Esophagus squamous epithelium (tissue), 4 donors: Measurements from ENCODE around the gene GPR35.

Source experiments
- POLR2A ChIP-seq, 4 donors: fragments of 450-650 bp; IDR thresholded peaks; one replicate each; pipeline ENCODE4 v1.6.1; 2017; ENCODE audit warnings: antibody characterized with exemption in 4 of 4, mild to moderate bottlenecking in 4 of 4, moderate library complexity in 3 of 4
- TF ChIP-seq, protein P1 (sequence below), 6 experiments: fragments of 450-650 bp in 4 of 6; fragments of 200-600 bp in 2 of 6; sonication (generic) in 2 of 6; IDR thresholded peaks; one replicate each; pipeline ENCODE4 v1.5.1; 2016 to 2019; ENCODE audit warnings: antibody characterized with exemption in 6 of 6, mild to moderate bottlenecking in 4 of 6, moderate library complexity in 4 of 6

DNA sequence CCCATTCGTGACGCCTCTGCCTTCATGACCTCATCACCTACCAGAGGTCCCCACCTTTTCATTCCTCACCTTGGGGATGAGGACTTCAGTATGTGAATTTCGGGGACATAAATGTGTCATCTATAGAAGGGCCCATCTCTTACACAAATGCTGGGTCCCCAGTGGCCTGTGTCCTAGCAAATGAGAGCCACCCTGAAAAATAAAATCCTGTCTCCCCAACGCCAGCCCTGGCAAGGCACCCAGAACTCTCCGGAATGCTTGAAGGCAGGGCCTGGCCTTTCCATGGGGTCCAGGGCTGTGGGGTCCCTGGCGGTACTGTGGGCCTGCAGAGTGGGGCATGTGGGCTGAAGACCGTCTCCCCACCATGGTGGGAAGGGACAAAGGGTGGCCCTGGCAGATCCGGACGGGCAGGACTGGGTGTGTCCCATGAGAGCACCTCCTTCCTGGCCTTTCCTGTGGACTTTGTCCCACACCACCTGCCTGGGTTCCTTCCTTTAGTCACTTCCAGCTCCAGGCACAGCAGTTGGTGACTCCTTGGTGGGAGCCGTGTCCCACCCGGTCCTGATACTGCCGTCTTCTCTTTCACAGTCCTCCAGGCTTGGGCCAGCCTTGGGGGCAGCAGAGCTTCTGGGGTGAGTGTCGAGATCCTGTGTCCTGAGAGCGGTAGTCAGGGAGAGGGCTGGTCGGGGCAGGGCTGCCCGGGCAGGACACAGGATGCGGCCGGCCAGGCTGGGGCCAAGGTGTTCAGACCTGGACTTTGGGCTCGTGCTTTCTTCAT is 20.2 kb upstream of the GPR35 start:
- TF ChIP-seq, protein P1, sequence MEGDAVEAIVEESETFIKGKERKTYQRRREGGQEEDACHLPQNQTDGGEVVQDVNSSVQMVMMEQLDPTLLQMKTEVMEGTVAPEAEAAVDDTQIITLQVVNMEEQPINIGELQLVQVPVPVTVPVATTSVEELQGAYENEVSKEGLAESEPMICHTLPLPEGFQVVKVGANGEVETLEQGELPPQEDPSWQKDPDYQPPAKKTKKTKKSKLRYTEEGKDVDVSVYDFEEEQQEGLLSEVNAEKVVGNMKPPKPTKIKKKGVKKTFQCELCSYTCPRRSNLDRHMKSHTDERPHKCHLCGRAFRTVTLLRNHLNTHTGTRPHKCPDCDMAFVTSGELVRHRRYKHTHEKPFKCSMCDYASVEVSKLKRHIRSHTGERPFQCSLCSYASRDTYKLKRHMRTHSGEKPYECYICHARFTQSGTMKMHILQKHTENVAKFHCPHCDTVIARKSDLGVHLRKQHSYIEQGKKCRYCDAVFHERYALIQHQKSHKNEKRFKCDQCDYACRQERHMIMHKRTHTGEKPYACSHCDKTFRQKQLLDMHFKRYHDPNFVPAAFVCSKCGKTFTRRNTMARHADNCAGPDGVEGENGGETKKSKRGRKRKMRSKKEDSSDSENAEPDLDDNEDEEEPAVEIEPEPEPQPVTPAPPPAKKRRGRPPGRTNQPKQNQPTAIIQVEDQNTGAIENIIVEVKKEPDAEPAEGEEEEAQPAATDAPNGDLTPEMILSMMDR (IDR thresholded peaks at IDR 0.05) = no peak
- TF ChIP-seq POLR2A (IDR thresholded peaks at IDR 0.05) = no peak
